Smooth muscle cell (in vitro differentiated cells): ENCODE data around the gene GPC5. TPM values are rescaled to one million over a fixed set of nuclear protein-coding genes. Genes with fewer than 3 reads are reported as not detected.

Experiments used
- DNase-seq: peaks from one replicate; lab custom pipeline; 2025; ENCODE audit not compliant: unreplicated experiment; lab: John Stamatoyannopoulos, UW
- H2AFZ ChIP-seq: fragments of 200-600 bp; sonication (generic); 2 replicates; pipeline ENCODE4 v1.6.0; 2016; ENCODE audit warnings: antibody characterized with exemption, low read depth, mild to moderate bottlenecking
- H3F3A ChIP-seq: fragments of 200-600 bp; sonication (generic); 2 replicates; pipeline ENCODE4 v1.6.0; 2017; ENCODE audit warnings: antibody characterized with exemption, low read depth
- H3K27ac ChIP-seq: fragments of 200-600 bp; sonication (generic); 2 replicates; pipeline ENCODE4 v1.5.1; 2016; ENCODE audit warnings: low read depth, mild to moderate bottlenecking
- H3K27me3 ChIP-seq: fragments of 200-600 bp; sonication (generic); 2 replicates; pipeline ENCODE4 v1.6.1; 2016; ENCODE audit warnings: low read depth, mild to moderate bottlenecking
- H3K36me3 ChIP-seq: fragments of 200-600 bp; sonication (generic); 2 replicates; pipeline ENCODE4 v1.5.1; 2016; ENCODE audit warnings: low read depth
- H3K4me1 ChIP-seq: fragments of 200-600 bp; sonication (generic); 2 replicates; pipeline ENCODE4 v1.5.1; 2016; ENCODE audit warnings: low read depth
- H3K4me2 ChIP-seq: fragments of 200-600 bp; sonication (generic); 2 replicates; pipeline ENCODE4 v1.6.0; 2016; ENCODE audit warnings: mild to moderate bottlenecking
- H3K4me3 ChIP-seq: fragments of 200-600 bp; sonication (generic); 2 replicates; pipeline ENCODE4 v1.5.1; 2016; ENCODE audit warnings: mild to moderate bottlenecking
- H3K79me2 ChIP-seq: fragments of 200-600 bp; sonication (generic); 2 replicates; pipeline ENCODE4 v1.6.0; 2016; ENCODE audit warnings: low read depth, mild to moderate bottlenecking
- H3K9ac ChIP-seq: fragments of 200-600 bp; sonication (generic); 2 replicates; pipeline ENCODE4 v1.6.0; 2016; ENCODE audit warnings: low read depth
- H3K9me3 ChIP-seq: fragments of 200-600 bp; sonication (generic); replicated peaks from 2 replicates; pipeline ENCODE4 v1.5.1; 2016; ENCODE audit warnings: low read depth
- H4K20me1 ChIP-seq: fragments of 200-600 bp; sonication (generic); 2 replicates; pipeline ENCODE4 v1.6.0; 2016; ENCODE audit warnings: low read depth
- CTCF ChIP-seq: fragments of 200-600 bp; sonication (generic); IDR thresholded peaks from 2 replicates; pipeline ENCODE4 v1.5.1; 2017; ENCODE audit warnings: borderline replicate concordance, mild to moderate bottlenecking, antibody characterized with exemption; ENCODE audit not compliant: insufficient read depth, poor library complexity, severe bottlenecking
- WGBS: methylation state at CpG from one replicate; pipeline ENCODE4 v1.1.7; 2016; ENCODE audit warnings: low lambda C conversion rate; 5-methylcytosine and 5-hydroxymethylcytosine counted together
- polyA plus RNA-seq: library from polyadenylated mRNA; unstranded; fragments of >200 nt; fragmentation: Nextera tagmentation; extraction: Ambion mirVana; gene quantifications from 2 replicates; pipeline ENCODE4 v1.2.1, GENCODE V29; 2016
- total RNA-seq: library from RNA; depleted of rRNA; stranded (reverse); fragments of >200 nt; gene quantifications from 2 replicates; pipeline ENCODE4 v1.2.3, GENCODE V29; 2014

The GPC5 gene
- total and polyA plus RNA-seq, 2 experiments from 2014 or later: 0.99 to 1.0 TPM

- Histone ChIP-seq H3K27me3 (no peaks in the 10 kb centered on the region), H4K20me1 (no peaks in the 10 kb centered on the region), H3K27ac (no peak overlapping the region), H3K4me1 (no peaks in the 10 kb centered on the region), H3K9ac (no peak overlapping the region), H3K79me2 (no peaks in the 10 kb centered on the region), H3K36me3 (no peaks in the 10 kb centered on the region), H3K9me3 (no peaks in the 10 kb centered on the region), H2AFZ (no peak overlapping the region), H3K4me3 (no peak overlapping the region), H3K4me2 (no peak overlapping the region), H3F3A (no peaks in the 10 kb centered on the region)
- WGBS: 28% methylated on average over 2 of the region's 2 CpGs
- TF ChIP-seq CTCF: no peak
- no peak for DNase-seq
Measured at GRCh38 chr13:92317066-92317465, 918.6 kb downstream of the GPC5 start.

GRCh38 chr13:92320323-92320722, 921.9 kb downstream of the GPC5 start:
- no peak for DNase-seq
- H3K4me2 ChIP-seq: no peak overlapping the region
- no peaks in the 10 kb centered on the region for H4K20me1 ChIP-seq
- TF ChIP-seq CTCF: no peak
- no peak overlapping the region for H2AFZ ChIP-seq
- H3K27ac ChIP-seq: no peak overlapping the region
- H3K9ac ChIP-seq: no peak overlapping the region
- H3K79me2 ChIP-seq: no peaks in the 10 kb centered on the region
- H3K9me3 ChIP-seq: no peaks in the 10 kb centered on the region
- H3F3A ChIP-seq: no peaks in the 10 kb centered on the region
- H3K4me1 ChIP-seq: no peaks in the 10 kb centered on the region
- H3K4me3 ChIP-seq: no peak overlapping the region
- no peaks in the 10 kb centered on the region for H3K27me3 ChIP-seq
- 82% methylated on average over 1 of the region's 1 CpG for WGBS
- no peaks in the 10 kb centered on the region for H3K36me3 ChIP-seq

GRCh38 chr13:92321174-92321573, 922.8 kb downstream of the GPC5 start:
- Histone ChIP-seq H3K9ac (no peak overlapping the region), H3K4me2 (no peak overlapping the region), H3K4me1 (no peaks in the 10 kb centered on the region), H2AFZ (no peak overlapping the region), H3K4me3 (no peak overlapping the region), H3K9me3 (no peaks in the 10 kb centered on the region), H3K27ac (no peak overlapping the region), H3F3A (no peaks in the 10 kb centered on the region), H3K79me2 (no peaks in the 10 kb centered on the region), H4K20me1 (no peaks in the 10 kb centered on the region), H3K36me3 (no peaks in the 10 kb centered on the region), H3K27me3 (peaks cover 8% of the 10 kb centered on the region)
- no peak for TF ChIP-seq CTCF
- no peak for DNase-seq
- WGBS: 88% methylated on average over 5 of the region's 5 CpGs

- no peaks in the 10 kb centered on the region for H3K36me3 ChIP-seq
- no peak overlapping the region for H3K4me3 ChIP-seq
- no peaks in the 10 kb centered on the region for H4K20me1 ChIP-seq
- H3K27ac ChIP-seq: no peak overlapping the region
- H3K9me3 ChIP-seq: no peaks in the 10 kb centered on the region
- no peak overlapping the region for H2AFZ ChIP-seq
- H3K27me3 ChIP-seq: peaks cover 2% of the 10 kb centered on the region
- no peak for DNase-seq
- H3K9ac ChIP-seq: no peak overlapping the region
- H3K4me1 ChIP-seq: no peaks in the 10 kb centered on the region
- no peak overlapping the region for H3K4me2 ChIP-seq
- no peak for TF ChIP-seq CTCF
- no peaks in the 10 kb centered on the region for H3F3A ChIP-seq
- 68% methylated on average over 1 of the region's 1 CpG for WGBS
- no peaks in the 10 kb centered on the region for H3K79me2 ChIP-seq
Measured at GRCh38 chr13:92345627-92346026, 947.2 kb downstream of the GPC5 start.
